ENCODE data around the gene NATD1. TPM values are rescaled to one million over a fixed set of nuclear protein-coding genes. Genes with fewer than 3 reads are reported as not detected.

The NATD1 gene
- polyA plus RNA-seq, 1 of the 3 experiments (the other 2 are of a cell fraction) = 3.9 TPM

DNA sequence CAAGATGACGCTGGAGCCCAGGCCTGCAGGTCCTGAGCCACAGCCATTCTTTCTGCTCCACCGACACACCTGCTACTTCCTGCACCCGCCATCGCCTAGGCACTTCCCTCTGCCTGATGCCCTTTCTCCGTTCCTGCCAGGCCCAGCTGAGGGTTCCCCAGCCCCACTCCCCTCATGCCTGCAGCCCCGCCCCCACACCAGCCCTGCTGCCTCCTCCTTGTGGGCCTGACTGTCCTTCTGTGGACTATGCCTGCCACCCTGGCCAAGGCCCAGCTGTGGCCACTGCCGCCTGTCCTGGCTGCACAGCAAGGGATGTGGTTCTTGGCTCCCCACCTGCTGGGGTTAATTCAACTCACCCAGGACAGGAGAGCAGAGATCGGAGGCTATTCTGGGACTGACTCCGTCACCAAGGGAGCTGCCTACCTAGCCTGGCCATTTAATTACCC is 7.5 kb downstream of the NATD1 start:
- Histone ChIP-seq H3K4me2 (no peak overlapping the region), H3K27me3 (ENCODE audit: insufficient read depth) (no peaks in the 10 kb centered on the region), H3K36me3 (replicated peaks in 1 of 2; ENCODE audit: control insufficient read depth in 1 of 2, insufficient read depth in 2 of 2, low read length in 1 of 2) (no peaks in the 10 kb centered on the region), H3K4me3 (ENCODE audit: low read depth in 2 of 2, low read length in 1 of 2) (no peak overlapping the region), H2AFZ (ENCODE audit: low read depth) (no peak overlapping the region), H3K9me2 (no peaks in the 10 kb centered on the region), H3F3A (replicated peaks; ENCODE audit: insufficient read depth) (no peaks in the 10 kb centered on the region), H3K9ac (no peak overlapping the region), H4K20me1 (ENCODE audit: insufficient read depth) (no peaks in the 10 kb centered on the region), H3K9me3 (no peaks in the 10 kb centered on the region), H3K4me1 (ENCODE audit: control insufficient read depth in 1 of 2, insufficient read depth in 2 of 2, low read depth in 1 of 2, low read length in 1 of 2) (no peaks in the 10 kb centered on the region; a peak in 1 of 4 replicates), H3K27ac (ENCODE audit: low read depth in 2 of 2, low read length in 1 of 2) (no peak overlapping the region), H3K79me2 (ENCODE audit: insufficient read depth) (no peaks in the 10 kb centered on the region)
- CTCF ChIA-PET = interaction anchor here (1.5 kb wide), 1 partner anchor 117 kb away, joined by 3 read pairs; no protein-coding TSS in a partner anchor
- DNase-seq = no peak
- WGBS (ENCODE audit: low lambda C conversion rate) = 86% methylated on average over 9 of the region's 9 CpGs
- POLR2A ChIA-PET = no interaction called here
- TF ChIP-seq CHD2 (IDR thresholded peaks at IDR 0.05; ENCODE audit: low read length, partially characterized antibody) (no peak), RXRA (IDR thresholded peaks at IDR 0.05; ENCODE audit: borderline replicate concordance, low read depth) (no peak), GATA2 (CRISPR knock-in tag; IDR thresholded peaks at IDR 0.05) (no peak), JUND (IDR thresholded peaks at IDR 0.05) (no peak), EP300 (IDR thresholded peaks at IDR 0.05; ENCODE audit: borderline replicate concordance in 1 of 2, low read depth in 1 of 2, low read length in 1 of 2) (no peak), FOXM1 (IDR thresholded peaks at IDR 0.05; ENCODE audit: low read depth) (no peak), RAD21 (IDR thresholded peaks at IDR 0.05; ENCODE audit: low read length) (no peak)
- TF ChIP-seq, protein P1, sequence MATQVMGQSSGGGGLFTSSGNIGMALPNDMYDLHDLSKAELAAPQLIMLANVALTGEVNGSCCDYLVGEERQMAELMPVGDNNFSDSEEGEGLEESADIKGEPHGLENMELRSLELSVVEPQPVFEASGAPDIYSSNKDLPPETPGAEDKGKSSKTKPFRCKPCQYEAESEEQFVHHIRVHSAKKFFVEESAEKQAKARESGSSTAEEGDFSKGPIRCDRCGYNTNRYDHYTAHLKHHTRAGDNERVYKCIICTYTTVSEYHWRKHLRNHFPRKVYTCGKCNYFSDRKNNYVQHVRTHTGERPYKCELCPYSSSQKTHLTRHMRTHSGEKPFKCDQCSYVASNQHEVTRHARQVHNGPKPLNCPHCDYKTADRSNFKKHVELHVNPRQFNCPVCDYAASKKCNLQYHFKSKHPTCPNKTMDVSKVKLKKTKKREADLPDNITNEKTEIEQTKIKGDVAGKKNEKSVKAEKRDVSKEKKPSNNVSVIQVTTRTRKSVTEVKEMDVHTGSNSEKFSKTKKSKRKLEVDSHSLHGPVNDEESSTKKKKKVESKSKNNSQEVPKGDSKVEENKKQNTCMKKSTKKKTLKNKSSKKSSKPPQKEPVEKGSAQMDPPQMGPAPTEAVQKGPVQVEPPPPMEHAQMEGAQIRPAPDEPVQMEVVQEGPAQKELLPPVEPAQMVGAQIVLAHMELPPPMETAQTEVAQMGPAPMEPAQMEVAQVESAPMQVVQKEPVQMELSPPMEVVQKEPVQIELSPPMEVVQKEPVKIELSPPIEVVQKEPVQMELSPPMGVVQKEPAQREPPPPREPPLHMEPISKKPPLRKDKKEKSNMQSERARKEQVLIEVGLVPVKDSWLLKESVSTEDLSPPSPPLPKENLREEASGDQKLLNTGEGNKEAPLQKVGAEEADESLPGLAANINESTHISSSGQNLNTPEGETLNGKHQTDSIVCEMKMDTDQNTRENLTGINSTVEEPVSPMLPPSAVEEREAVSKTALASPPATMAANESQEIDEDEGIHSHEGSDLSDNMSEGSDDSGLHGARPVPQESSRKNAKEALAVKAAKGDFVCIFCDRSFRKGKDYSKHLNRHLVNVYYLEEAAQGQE (IDR thresholded peaks at IDR 0.05; ENCODE audit: low read depth, low read length) = no peak
- TF ChIP-seq, protein P2, sequence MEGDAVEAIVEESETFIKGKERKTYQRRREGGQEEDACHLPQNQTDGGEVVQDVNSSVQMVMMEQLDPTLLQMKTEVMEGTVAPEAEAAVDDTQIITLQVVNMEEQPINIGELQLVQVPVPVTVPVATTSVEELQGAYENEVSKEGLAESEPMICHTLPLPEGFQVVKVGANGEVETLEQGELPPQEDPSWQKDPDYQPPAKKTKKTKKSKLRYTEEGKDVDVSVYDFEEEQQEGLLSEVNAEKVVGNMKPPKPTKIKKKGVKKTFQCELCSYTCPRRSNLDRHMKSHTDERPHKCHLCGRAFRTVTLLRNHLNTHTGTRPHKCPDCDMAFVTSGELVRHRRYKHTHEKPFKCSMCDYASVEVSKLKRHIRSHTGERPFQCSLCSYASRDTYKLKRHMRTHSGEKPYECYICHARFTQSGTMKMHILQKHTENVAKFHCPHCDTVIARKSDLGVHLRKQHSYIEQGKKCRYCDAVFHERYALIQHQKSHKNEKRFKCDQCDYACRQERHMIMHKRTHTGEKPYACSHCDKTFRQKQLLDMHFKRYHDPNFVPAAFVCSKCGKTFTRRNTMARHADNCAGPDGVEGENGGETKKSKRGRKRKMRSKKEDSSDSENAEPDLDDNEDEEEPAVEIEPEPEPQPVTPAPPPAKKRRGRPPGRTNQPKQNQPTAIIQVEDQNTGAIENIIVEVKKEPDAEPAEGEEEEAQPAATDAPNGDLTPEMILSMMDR (IDR thresholded peaks at IDR 0.05) = no peak

DNA sequence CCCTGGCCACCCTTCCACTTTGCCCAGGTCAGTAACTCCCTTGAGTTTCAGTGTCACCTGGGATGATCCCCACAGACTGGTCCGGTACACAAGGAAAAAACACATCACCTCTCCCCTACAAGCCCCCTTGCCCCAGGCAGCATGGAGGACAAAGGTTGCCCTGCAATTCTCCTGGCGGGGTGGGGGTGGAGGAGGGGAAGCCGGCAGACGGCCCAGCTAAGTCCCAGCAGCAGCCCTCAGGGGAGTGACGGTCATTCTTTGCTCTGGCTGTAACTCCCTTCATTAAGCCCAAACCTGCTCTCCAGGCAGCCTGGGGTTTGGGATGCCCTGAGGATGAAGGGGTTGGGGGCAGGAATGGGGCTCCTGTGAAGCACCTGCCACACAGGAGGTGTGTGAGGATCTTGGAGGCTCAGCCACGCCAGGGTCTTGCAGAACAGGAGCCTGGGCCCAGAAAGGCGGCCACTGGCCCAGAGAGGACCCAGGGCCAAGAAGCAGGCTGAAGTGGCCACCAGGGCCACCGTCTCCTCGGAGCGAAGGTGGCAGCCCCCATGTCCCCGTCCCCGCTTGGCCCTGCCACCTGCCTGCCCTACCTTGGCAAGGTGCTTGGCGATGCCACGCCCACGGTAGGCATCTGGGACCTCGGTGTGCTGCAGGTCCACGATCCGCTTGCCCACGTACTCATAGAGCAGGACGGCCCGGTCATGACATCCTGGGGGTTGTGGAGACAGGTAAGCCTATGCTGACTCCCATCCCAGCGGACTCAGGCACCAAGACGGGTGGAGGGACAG is 9.5 kb downstream of the NATD1 start:
- Histone ChIP-seq H3K9ac (no peak overlapping the region), H3K9me3 (no peaks in the 10 kb centered on the region), H3K4me3 (ENCODE audit: low read depth in 2 of 2, low read length in 1 of 2) (no peak overlapping the region), H3K79me2 (ENCODE audit: insufficient read depth) (no peaks in the 10 kb centered on the region), H4K20me1 (ENCODE audit: insufficient read depth) (no peaks in the 10 kb centered on the region), H3K4me1 (ENCODE audit: control insufficient read depth in 1 of 2, insufficient read depth in 2 of 2, low read depth in 1 of 2, low read length in 1 of 2) (no peaks in the 10 kb centered on the region; a peak in 1 of 4 replicates), H3F3A (replicated peaks; ENCODE audit: insufficient read depth) (no peaks in the 10 kb centered on the region), H2AFZ (ENCODE audit: low read depth) (no peak overlapping the region), H3K27ac (ENCODE audit: low read depth in 2 of 2, low read length in 1 of 2) (no peak overlapping the region), H3K36me3 (replicated peaks in 1 of 2; ENCODE audit: control insufficient read depth in 1 of 2, insufficient read depth in 2 of 2, low read length in 1 of 2) (no peaks in the 10 kb centered on the region), H3K27me3 (ENCODE audit: insufficient read depth) (no peaks in the 10 kb centered on the region), H3K9me2 (no peaks in the 10 kb centered on the region), H3K4me2 (no peak overlapping the region)
- no peak for TF ChIP-seq YY1 (IDR thresholded peaks at IDR 0.05; ENCODE audit: low read depth)
- no peak for TF ChIP-seq EP300 (IDR thresholded peaks at IDR 0.05; ENCODE audit: borderline replicate concordance in 1 of 2, low read depth in 1 of 2, low read length in 1 of 2)
- TF ChIP-seq, protein P3, sequence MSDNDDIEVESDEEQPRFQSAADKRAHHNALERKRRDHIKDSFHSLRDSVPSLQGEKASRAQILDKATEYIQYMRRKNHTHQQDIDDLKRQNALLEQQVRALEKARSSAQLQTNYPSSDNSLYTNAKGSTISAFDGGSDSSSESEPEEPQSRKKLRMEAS (IDR thresholded peaks at IDR 0.05; ENCODE audit: low read depth) = no peak
- TF ChIP-seq MEF2A (IDR thresholded peaks at IDR 0.05; ENCODE audit: borderline replicate concordance, low read depth) = no peak
- TF ChIP-seq SMC3 (IDR thresholded peaks at IDR 0.05; ENCODE audit: low read depth, low read length) = no peak
- no peak for TF ChIP-seq TEAD4 (IDR thresholded peaks at IDR 0.05; ENCODE audit: borderline replicate concordance, insufficient read depth)
- TF ChIP-seq POLR2AphosphoS5 (IDR thresholded peaks at IDR 0.05; ENCODE audit: low read depth, low read length) = no peak
- TF ChIP-seq SIN3A (IDR thresholded peaks at IDR 0.05; ENCODE audit: borderline replicate concordance, low read depth, low read length) = no peak
- TF ChIP-seq, protein P4, sequence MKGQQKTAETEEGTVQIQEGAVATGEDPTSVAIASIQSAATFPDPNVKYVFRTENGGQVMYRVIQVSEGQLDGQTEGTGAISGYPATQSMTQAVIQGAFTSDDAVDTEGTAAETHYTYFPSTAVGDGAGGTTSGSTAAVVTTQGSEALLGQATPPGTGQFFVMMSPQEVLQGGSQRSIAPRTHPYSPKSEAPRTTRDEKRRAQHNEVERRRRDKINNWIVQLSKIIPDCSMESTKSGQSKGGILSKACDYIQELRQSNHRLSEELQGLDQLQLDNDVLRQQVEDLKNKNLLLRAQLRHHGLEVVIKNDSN (IDR thresholded peaks at IDR 0.05; ENCODE audit: borderline replicate concordance, low read depth) = no peak
- no peak for TF ChIP-seq TAF1 (IDR thresholded peaks at IDR 0.05; ENCODE audit: borderline replicate concordance, low read depth, low read length)
- TF ChIP-seq FOXM1 (IDR thresholded peaks at IDR 0.05; ENCODE audit: low read depth) = no peak
- TF ChIP-seq JUND (IDR thresholded peaks at IDR 0.05) = no peak
- ChIA-PET CTCF (interaction anchor here (1.1 kb wide), 1 partner anchor 124 kb away, joined by 4 read pairs; no protein-coding TSS in a partner anchor), POLR2A (no interaction called here)
- no peak for DNase-seq
- WGBS (ENCODE audit: low lambda C conversion rate) = 83% methylated on average over 16 of the region's 23 CpGs

Measured in SK-N-SH (cell line).